ENCODE results near the gene ZNF688.
"Not testable (repeated sequence)": the region's sequence is repeated elsewhere in the genome, so short reads cannot be mapped to it uniquely, and the experiment has no call there.

The ZNF688 gene

DNA sequence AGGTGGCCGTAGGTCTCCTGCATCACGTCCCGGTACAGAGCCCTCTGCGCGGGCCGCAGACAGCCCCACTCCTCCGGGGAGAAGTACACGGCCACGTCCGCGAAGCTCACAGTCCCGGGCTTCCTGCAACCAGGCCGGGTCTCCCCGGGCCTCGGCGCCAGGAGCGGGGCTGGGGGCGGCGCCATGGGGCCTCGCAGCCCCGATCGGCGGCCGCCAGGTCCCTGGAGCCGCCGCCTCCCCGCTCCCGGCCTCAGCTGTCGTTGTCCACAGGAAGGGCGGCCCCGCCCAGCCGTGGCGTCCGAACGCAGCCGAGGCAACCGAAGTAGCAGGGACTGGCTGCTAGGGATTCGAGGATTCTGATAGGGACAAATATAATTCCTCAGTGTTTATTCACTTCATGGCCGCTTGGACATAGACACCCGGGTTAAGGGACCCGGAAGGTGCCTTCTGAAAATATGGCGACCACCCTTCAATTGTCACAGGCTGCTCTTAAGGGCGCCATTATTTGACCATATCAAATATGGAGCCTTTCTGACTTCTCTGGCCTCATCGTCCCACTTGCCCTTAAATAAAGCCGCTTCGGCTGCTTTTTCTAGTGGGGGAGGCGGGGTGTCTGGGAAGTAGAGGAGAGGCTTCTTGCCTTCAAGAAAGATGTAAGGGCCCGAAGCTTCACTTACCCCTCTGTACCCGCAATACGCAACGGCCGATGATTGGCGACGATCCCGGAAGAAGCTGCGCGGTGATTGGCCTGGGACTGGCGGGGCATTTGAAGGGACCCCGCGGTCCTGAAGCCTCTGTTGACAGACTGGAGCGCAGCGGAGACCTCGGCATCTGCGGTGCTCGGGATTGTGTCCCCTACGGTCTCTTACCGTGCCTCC lies at the start of gene ZNF688:
TSS of gene ZNF688 (minus strand) at position 270 of the 878 bp plus-strand sequence. CDS start at position 185, 85 bp downstream.
- peak; percentile 90 for DNase-seq (ENCODE audit: low read depth, low spot score)

DNA sequence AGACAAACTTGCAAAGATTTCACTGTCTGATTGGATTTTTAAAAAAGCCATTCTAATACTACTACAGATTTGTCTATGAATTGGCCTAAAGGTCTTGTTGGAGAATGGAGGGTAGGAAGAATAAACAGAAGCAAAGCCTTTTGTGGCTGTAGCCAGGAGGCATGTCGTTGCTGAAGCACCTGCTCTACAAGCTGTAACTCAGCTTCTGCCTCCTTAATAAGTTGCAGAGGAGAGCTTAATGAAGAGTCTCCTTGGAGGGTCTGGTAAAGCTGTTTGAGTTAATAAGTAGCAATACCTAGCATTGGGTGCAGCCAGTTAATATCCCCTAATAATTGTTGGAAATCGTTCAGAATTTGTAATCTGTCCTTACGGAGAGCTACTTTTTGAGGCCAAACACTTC lies 48.7 kb upstream of the ZNF688 start:
- DNase-seq (ENCODE audit: low read depth, low spot score): no peak

DNA sequence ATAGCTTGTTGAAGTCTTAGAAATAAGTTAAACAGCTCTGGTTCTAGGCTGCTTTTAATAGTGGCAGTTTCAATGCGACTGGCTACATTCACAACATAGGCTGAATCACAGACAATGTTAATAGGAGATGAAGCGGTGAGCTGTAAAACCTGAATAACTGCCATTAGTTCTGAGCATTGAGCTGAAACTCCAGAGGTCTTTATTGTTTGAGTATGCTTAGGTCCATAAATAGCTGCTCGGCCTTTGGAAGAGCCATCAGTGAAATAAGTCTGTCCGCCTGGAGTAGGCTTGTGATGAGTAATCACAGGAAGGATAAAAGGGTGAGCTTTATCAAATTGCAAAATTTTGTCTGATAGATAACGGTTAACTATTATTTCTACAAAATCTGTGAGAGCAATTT lies 48.1 kb upstream of the ZNF688 start:
- no peak for DNase-seq (ENCODE audit: low read depth, low spot score)

DNA sequence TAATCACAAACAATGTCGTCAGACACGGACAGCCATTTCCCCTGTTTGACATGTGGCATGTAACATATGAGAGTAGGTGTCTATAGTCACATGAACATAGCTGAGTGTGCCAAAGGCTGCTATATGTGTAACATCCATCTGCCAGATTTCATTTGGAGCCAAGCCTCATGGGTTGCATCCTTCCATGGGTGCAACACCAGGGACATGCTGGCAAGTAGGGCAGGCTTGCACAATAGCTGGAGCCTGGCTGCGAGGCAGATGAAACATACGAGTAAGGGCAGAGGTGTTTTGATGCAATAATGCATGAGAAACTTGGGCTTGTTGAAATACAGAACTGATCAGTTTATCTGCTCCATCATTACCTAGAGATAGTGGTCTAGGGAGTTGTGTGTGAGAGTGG lies 47.7 kb upstream of the ZNF688 start:
- no peak for DNase-seq (ENCODE audit: low read depth, low spot score)

DNA sequence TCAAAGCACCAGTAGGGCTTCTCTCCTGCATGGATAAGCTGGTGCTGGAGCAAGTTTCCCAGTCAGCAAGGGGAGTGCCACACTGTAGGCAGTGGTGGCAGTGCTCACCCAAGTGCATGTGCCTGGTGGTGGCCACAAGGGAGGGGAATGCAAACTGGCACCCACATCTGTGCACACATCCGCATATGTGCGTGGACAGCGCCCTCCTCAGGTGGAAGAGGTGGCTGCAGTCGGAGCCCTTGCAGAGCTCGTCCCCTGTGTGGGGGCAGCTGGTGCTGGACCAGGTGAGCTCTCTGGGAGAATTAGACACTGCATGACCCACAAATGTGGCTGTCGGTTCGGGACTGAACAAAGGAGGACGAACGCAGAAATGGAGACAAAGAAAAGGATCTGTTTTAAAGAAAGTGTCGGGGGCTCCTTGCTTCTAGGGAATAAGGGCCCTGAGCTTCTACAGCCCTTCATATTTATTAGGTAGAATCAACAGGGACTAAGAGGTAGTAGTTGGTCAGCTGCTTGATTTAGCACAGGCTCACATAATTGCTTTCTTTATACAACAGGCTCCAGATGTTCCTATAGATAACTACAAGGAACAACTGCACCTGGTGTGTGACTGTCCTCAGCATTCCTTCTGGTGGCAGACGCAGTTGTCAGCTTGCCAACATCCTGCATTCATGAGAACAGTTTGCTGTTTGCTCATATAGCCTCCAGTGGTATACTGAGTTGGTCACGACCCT lies 44.0 kb upstream of the ZNF688 start:
- no peak for DNase-seq (ENCODE audit: low read depth, low spot score)

DNA sequence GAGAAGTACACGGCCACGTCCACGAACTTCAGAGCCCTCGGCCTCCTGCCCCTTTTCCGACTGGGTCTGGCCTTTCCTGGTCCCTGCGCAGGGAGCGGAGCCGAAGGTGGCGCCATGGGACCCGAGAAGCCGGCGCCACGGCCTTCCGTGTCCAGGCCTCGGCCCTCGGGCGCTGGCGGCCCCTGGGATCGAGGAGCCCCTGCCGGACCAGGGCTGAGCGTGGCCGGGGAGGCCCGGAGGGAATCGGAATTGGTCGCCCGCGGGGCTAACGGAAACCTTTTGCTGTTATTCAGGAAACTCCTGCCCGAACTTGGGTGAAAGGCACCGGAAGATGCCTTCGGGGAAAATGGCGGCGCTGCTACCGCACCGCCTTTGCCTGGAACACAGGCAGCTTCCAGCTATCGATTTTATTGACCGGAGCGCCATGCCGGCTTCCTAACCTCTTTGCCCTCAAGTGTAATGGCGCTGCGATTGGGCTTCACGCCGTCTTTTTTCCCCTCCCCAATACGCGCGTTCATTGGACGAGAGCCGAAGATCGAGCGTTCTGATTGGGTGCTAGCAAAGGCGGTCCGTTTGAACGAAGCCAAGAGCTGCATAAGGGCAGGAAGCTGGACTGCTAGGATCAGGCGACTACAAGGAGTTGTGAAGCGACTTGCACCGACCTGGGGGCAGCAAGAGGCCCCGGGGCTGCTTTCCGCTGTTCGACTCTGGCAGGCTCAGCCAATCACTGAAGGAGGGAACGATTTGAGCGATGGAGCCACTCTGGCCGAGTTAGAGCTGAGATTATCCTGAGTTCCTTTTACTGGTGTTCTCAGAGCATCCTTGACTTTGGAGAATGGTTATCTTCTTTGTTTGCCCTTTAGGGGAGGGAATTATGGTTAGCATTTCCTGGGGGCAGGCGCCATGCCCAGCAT lies 38.7 kb upstream of the ZNF688 start, which contains the start of gene ZNF689:
TSS of gene ZNF689 (minus strand) at position 464 of the 914 bp plus-strand sequence. CDS start at position 116, 348 bp downstream.
- DNase-seq (ENCODE audit: low read depth, low spot score): peak; percentile 98

DNA sequence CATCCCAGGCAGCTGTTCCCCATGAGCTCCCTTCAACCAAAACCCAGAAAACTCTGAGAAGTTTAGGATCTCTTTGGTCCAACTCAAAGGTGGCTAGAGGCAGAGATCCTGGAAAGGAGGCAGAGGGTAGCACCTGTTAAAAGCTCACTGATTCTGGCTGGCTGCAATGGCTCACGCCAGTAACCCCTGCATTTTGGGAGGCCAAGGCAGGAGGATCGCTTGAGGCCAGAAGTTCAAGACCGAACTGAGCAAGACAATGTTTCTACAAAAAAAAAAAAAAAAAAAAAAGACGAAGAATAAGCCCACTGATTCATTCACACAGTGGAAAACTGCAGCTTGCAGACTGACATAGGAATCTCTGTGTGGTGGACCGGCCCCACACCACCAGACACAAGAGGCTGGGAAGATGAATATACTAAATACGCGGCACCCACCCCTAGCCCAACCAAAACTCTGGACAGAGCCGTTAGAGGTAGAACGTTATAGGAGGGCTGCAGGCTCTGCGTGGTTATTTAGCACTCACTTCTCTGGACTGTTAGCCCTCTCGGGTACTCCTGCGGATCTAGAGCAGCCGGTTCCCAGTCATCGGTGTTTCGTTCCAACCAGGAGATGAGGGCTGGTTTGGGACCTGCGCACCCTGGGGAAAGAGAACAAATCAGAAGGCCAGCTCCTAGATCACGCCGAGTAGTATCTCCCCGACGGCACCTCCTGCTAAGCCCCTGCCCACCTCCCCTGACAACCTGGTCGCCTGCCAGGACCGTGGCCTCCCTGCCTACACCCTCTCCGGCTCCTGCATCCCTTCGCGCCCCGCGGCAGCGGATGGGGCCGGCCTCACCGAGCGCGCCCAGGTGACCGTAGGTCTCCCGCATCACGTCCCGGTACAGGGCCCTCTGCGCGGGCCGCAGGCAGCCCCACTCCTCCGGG lies 37.8 kb upstream of the ZNF688 start:
- DNase-seq (ENCODE audit: low read depth, low spot score): no peak

DNA sequence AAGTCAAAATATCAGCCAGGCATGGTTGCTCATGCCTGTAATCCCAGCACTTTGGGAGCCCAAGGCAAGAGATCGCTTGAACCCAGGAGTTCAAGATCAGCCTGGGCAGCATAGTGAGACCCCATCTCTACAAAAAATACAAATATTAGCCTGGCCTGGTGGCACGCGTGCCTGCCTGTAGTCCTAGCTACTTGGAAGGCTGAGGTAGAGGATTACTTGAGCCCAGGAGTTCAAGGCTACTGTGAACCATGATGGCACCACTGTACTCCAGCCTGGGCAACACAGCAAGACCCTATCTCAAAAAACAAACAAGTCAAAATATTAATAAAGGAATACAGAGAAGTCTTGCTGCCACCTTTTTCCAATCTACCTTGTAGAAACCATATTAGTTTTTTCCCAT lies 34.5 kb upstream of the ZNF688 start:
- no peak for DNase-seq (ENCODE audit: low read depth, low spot score)

DNA sequence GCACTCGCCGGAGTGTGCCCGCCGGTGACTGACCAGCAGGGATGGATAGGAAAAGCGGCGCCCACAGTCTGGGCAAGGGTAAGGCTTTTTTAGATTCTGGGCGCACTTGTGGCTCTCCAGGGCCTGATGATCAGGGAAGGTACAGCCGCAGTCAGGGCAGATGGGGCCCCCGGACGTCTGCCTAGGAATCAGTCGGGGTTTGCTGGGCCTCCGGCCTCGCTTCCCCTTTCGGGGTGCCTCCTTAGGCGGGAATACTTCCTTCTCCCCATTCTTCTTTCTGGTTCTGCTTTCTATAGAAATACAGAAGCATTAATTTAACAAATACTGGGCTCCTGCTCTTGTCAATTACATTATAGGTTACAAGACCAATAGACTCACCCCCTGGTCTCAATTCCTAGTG lies 33.6 kb upstream of the ZNF688 start:
- no peak for DNase-seq (ENCODE audit: low read depth, low spot score)

DNA sequence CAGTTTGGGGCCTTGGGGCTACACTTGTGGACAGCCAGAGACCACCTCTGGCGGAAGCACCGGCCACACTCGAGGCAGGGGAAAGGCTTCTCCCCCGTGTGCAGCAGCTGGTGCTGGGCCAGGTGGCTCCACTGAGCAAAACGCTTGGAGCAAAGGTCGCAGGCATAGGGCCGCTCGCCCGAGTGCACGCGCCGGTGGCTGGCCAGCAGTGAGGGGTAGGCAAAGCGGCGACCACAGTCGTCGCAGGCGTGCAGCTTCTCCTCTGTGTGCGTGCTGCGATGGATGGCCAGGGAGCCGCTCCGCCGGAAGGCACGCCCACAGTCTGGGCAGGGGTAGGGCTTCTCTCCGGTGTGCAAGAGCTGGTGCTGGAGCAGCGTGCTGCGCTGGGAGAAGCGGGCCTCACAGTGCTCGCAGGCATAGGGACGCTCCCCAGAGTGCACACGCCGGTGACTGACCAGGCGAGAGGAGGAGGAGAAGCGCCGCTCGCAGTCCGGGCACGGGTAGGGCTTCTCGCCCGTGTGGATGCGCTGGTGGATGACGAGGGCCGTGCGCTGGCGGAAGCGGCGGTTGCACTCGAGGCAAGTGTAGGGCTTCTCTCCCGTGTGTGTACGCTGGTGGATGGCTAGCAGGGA lies 32.9 kb upstream of the ZNF688 start:
- DNase-seq (ENCODE audit: low read depth, low spot score): no peak

DNA sequence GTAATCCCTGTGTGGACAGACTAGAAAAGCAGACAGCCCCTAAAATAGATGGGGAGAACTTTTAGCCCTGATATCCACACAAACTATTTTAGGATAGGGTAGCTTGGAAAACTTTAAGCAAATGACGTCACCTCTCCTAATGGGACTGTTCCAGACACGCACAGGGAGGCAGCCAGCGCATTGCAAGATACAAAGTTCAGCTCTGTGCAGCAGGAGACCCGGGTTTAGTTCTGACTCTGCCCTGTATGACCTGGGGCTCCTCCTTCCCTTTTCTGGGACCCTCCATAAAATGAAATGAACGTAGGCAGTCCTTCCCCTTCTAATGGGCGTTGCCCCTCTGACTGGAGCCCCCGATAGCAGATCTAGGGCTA lies 32.4 kb upstream of the ZNF688 start:
- DNase-seq (ENCODE audit: low read depth, low spot score): no peak

DNA sequence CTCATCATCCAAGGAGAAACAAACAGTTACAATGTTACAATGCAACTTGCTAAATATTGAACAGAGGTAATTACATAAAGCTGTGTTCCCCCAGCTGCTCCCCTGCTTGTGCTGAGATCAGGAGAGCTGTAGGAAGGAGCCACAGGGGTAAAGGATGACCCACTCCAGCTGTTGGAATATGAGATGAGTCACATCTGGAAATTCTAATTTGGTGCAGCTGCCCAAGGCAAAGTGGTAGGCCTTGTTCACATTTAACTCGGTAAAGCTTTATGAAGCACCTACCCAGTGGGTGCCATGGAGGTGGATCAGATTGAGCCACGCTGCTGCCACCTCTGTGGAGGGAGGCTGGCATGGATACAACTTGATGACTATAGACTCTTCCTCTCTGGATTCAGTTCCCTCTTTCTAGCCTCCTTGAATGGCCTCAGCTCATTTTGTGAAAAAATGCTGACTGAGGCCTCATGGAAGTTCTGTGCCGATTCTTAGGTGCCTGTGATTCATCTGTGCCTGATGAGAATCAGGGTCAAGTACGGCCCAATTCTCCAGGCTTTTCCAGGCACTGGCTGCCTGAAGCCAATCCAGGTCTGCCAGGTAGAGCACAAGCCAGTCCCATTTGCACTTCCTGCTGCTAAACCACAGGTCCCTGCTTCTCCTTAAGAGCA lies 31.2 kb upstream of the ZNF688 start:
- DNase-seq (ENCODE audit: low read depth, low spot score): no peak

DNA sequence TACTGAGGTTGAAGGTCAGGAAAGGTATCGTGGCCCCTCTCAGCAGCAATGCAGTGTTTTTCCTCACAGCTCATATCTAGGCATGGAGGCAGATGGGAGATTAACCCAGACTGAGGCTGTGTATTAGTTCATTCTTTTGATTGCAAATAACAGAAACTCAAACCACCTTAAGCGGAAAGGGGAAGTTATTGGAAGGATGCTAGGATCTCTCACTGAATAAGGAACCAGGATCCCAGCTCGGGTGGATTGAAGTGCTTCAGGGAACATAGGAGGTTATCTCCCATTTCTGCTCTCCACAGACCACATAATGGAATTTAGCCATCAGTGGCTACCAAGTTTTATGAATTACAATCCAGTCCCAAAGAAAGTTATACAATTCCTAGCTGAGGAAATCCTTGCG lies 30.5 kb upstream of the ZNF688 start:
- DNase-seq (ENCODE audit: low read depth, low spot score): no peak

DNA sequence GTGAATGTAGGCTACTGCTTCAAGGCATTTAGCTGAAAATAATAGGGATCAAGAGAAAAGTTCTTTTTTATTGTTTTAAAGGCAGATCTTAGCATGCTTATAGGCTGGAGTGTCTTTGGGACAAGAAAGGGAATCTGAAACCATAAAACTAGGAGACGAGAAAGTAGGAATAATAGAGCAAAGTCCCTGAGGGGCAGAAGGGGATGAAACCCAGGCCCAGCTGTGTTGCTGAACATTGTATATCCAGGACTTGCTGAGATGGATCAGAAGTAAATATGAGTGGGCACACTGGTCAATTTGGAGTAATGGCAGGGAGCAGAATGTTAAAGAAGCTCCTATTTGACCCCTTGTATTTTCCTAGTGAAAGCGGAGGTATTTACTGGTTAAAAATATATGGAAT lies 29.4 kb upstream of the ZNF688 start:
- no peak for DNase-seq (ENCODE audit: low read depth, low spot score)

DNA sequence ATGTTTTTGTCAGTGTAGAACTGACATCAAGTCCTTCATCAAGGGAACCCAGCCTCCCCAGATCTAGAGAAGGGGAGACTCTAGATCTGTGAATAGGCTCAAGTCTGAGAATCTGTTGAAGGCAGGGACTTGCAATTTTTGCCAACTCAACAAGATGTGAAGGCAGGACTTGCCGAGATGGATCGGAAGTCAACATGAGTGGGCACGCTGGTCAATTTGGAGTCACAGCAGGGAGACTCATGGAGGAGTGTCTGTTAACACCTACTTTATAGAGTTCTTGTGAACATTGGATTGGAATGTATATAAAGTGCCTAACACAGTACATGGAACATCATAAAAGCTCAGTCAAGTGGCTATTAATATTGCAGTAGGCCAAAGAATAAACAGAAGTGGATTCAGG lies 28.7 kb upstream of the ZNF688 start:
- no peak for DNase-seq (ENCODE audit: low read depth, low spot score)

DNA sequence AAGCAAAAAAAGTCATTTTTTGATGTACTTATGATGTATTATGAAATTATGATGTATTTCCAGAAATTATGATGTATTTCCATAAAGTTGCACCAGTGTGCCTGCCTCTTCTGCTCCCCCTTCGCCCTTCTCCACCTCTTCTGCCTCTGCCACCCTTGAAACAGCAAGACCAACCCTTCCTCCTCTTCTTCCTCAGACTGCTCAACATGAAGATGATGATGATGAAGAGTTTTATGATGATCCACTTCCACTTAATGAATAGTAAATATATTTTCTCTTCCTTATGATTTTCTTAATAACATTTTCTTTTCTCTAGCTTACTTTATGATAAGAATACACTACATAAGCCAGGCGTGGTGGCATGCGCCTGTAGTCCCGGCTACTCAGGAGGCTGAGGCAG lies 21.4 kb upstream of the ZNF688 start:
- DNase-seq (ENCODE audit: low read depth, low spot score): no peak

DNA sequence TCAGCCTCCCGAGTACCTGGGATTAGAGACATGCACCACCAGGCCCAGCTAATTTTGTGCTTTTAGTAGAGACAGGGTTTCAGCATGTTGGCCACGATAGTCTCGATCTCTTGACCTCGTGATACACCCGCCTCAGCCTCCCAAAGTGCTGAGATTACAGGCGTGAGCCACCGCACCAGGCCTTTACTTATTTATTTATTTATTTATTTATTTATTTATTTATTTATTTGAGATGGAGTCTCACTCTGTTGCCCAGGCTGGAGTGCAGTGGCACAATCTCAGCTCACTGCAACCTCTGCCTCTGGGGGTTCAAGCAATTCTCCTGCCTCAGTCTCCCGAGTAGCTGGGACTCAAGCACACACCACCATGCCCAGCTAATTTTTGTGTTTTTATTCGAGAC lies 19.4 kb upstream of the ZNF688 start:
- not testable (repeated sequence) for DNase-seq (ENCODE audit: low read depth, low spot score)

DNA sequence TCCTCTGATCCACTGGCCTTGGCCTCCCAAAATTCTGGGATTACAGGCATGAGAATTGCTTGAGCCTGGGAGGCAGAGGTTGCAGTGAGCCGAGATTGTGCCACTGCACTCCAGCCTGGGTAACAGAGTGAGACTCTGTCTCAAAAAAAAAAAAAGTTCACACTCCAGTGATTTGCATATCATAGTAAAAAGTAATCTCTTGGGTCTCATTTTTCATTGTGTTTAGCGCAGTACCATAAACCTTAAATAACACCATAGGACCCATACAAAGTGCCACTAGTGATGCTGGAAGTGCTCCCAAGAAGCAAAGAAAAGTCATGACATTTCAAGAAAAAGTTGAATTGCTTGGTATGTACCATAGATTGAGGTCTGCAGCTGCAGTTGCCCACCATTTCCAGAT lies 18.1 kb upstream of the ZNF688 start:
- not testable (repeated sequence) for DNase-seq (ENCODE audit: low read depth, low spot score)

DNA sequence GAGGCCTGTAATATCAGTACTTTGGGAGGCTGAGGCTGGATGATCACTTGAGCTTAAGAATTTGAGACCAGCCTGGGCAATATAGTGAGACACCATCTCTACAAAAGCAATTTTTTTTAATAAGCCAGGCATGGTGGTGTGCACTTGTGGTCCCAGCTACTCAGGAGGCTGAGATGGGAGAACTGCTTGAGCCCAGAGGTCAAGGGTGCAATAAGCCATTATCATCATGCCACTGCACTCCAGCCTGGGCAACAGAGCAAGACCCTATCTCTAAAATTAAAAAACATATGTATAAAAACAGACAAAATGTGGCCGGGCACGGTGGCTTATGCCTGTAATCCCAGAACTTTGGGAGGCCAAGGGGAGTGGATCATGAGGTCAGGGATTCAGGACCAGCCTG lies 17.1 kb upstream of the ZNF688 start:
- no peak for DNase-seq (ENCODE audit: low read depth, low spot score)
